ENCODE results near the gene ZNF366. TPM values are rescaled to one million over a fixed set of nuclear protein-coding genes. Genes with fewer than 3 reads are reported as not detected.

ZNF366 gene
- total RNA-seq, 1 experiment from 2014 or later, result 0.17 TPM

- no peak overlapping the region for H2AFZ ChIP-seq
- no peaks in the 10 kb centered on the region for H3K9me2 ChIP-seq (ENCODE audit: insufficient read depth)
- H3K27ac ChIP-seq, result no peak overlapping the region
- H3F3A ChIP-seq (ENCODE audit: insufficient read depth, low read depth), result no peaks in the 10 kb centered on the region
- H3K79me2 ChIP-seq (ENCODE audit: low read depth), result no peaks in the 10 kb centered on the region
- TF ChIP-seq EZH2 (IDR thresholded peaks at IDR 0.05; ENCODE audit: low read depth) (no peak), CTCF (conservative IDR thresholded peaks at IDR 0.05) (no peak)
- no TSS peak for BruUV-seq (replicated peaks)
- H3K27me3 ChIP-seq (ENCODE audit: insufficient read depth, low read depth), result no peaks in the 10 kb centered on the region
- H4K20me1 ChIP-seq (ENCODE audit: insufficient read depth), result no peaks in the 10 kb centered on the region
- H3K4me2 ChIP-seq, result no peak overlapping the region
- DNase-seq, result no peak
- H3K9me3 ChIP-seq (ENCODE audit: insufficient read depth, low read depth), result no peaks in the 10 kb centered on the region; the same call in 1 of the 2 replicates
- CTCF ChIA-PET, result interaction anchor here (0.5 kb wide), 1 partner anchor 30 kb away, joined by 3 read pairs; no protein-coding TSS in a partner anchor
- intact Hi-C loops (cut with micrococcal nuclease; ENCODE audit: unreplicated experiment), result no loop called here
- no peak overlapping the region for H3K4me3 ChIP-seq
- H3K4me1 ChIP-seq (replicated peaks; ENCODE audit: insufficient read depth), result peaks cover 4% of the 10 kb centered on the region
- POLR2A ChIA-PET (ENCODE audit: unreplicated experiment), result interaction anchor here (0.5 kb wide), 1 partner anchor 27 kb away, joined by 4 read pairs; no protein-coding TSS in a partner anchor
- no peaks in the 10 kb centered on the region for H3K36me3 ChIP-seq (ENCODE audit: low read depth)
Observed at GRCh38 chr5:72415616-72416325, 91.4 kb downstream of the ZNF366 start.

- CTCF ChIA-PET, result interaction anchor here (1.1 kb wide), 1 partner anchor 112 kb away, joined by 3 read pairs; no protein-coding TSS in a partner anchor
Observed at GRCh38 chr5:72412283-72413055, 94.7 kb downstream of the ZNF366 start.

More at GRCh38 chr5:72412283-72413055, 94.7 kb downstream of the ZNF366 start:
- POLR2A ChIA-PET (ENCODE audit: unreplicated experiment), result no interaction called here
- no TSS peak for BruUV-seq (replicated peaks)
- H3K9me2 ChIP-seq (ENCODE audit: insufficient read depth), result no peaks in the 10 kb centered on the region
- H3K9me3 ChIP-seq (ENCODE audit: insufficient read depth, low read depth), result no peaks in the 10 kb centered on the region; the same call in 1 of the 2 replicates
- no peak overlapping the region for H2AFZ ChIP-seq
- intact Hi-C loops (cut with micrococcal nuclease; ENCODE audit: unreplicated experiment), result loop anchor here (1.0 kb wide), 1 partner anchor 46 kb away; no protein-coding TSS in a partner anchor
- H4K20me1 ChIP-seq (ENCODE audit: insufficient read depth), result no peaks in the 10 kb centered on the region
- no peaks in the 10 kb centered on the region for H3K79me2 ChIP-seq (ENCODE audit: low read depth)
- no peak overlapping the region for H3K4me2 ChIP-seq
- H3K27me3 ChIP-seq (ENCODE audit: insufficient read depth, low read depth), result no peaks in the 10 kb centered on the region
- no peaks in the 10 kb centered on the region for H3F3A ChIP-seq (ENCODE audit: insufficient read depth, low read depth)
- H3K4me1 ChIP-seq (replicated peaks; ENCODE audit: insufficient read depth), result peaks cover 8% of the 10 kb centered on the region
- TF ChIP-seq CTCF (conservative IDR thresholded peaks at IDR 0.05) (no peak; the same call in 1 of the 2 replicates), EZH2 (IDR thresholded peaks at IDR 0.05; ENCODE audit: low read depth) (no peak)
- DNase-seq, result no peak
- H3K4me3 ChIP-seq, result no peak overlapping the region
- H3K27ac ChIP-seq, result no peak overlapping the region
- H3K36me3 ChIP-seq (ENCODE audit: low read depth), result no peaks in the 10 kb centered on the region
